Stomach (tissue), 9 donors: ENCODE results near the gene GALNT18. TPM values are rescaled to one million over a fixed set of nuclear protein-coding genes. Genes with fewer than 3 reads are reported as not detected.

Experiments
- DNase-seq, 2 donors: peaks; one replicate each; pipeline versions ENCODE4 v3.0.0 to v3.0.0-alpha.2; 2013 to 2019
- H3K27ac ChIP-seq, 5 donors: fragments of 200-600 bp in 4 of 5; sonication (generic) in 4 of 5; one replicate each; pipeline ENCODE4 v1.5.1; 2013 to 2019; ENCODE audit warnings: mild to moderate bottlenecking in 1 of 5, moderate library complexity in 1 of 5
- H3K27me3 ChIP-seq, 3 donors: fragments of 200-600 bp; sonication (generic); one replicate each; pipeline ENCODE4 v1.5.1; 2017 to 2019; ENCODE audit warnings: mixed run types in 1 of 3
- H3K36me3 ChIP-seq, 4 donors: fragments of 200-600 bp; sonication (generic); 1 replicate in 3 of 4; 2 replicates in 1 of 4; pipeline ENCODE4 v1.5.1; 2016 to 2019
- H3K4me1 ChIP-seq, 4 donors: fragments of 200-600 bp; sonication (generic); one replicate each; pipeline ENCODE4 v1.5.1; 2016 to 2019
- H3K4me3 ChIP-seq, 4 donors: fragments of 200-600 bp; sonication (generic) in 3 of 4; one replicate each; pipeline ENCODE4 v1.5.1; 2016 to 2019; ENCODE audit warnings: mild to moderate bottlenecking in 1 of 4
- H3K9me3 ChIP-seq, 4 donors: fragments of 200-600 bp; sonication (generic); one replicate each; pipeline ENCODE4 v1.5.1; 2016 to 2019
- EP300 ChIP-seq: sonication (generic); formaldehyde crosslinking; IDR thresholded peaks from one replicate; pipeline ENCODE4 v1.6.1; 2017; ENCODE audit warnings: antibody characterized with exemption
- POLR2A ChIP-seq, 4 donors: fragments of 450-650 bp; IDR thresholded peaks; one replicate each; pipeline ENCODE4 v1.6.1; 2016; ENCODE audit warnings: antibody characterized with exemption in 4 of 4, control low read depth in 2 of 4, mild to moderate bottlenecking in 1 of 4, moderate library complexity in 1 of 4
- POLR2AphosphoS5 ChIP-seq, 3 donors: sonication (generic); formaldehyde crosslinking; IDR thresholded peaks; one replicate each; pipeline ENCODE4 v1.6.1; 2016; ENCODE audit warnings: antibody characterized with exemption in 3 of 3
- WGBS, 5 donors: extraction: QIAGEN DNeasy Blood & Tissue Kit in 3 of 5; methylation state at CpG; one replicate each; pipeline versions ENCODE4 v1.1.5 to v1.1.7; 2013 to 2018; 5-methylcytosine and 5-hydroxymethylcytosine counted together
- intact Hi-C: fragments of 100-400 bp; cut with DNase I; formaldehyde crosslinking; loops from one replicate; pipeline ENCODE4 v1.15.1; 2023; ENCODE audit warnings: low total_unique reads
- polyA plus RNA-seq, 3 donors: library from polyadenylated mRNA; stranded (reverse); fragments of 200-250 nt; gene quantifications; one replicate each; pipeline ENCODE4 v1.2.3, GENCODE V29; 2013
- total RNA-seq, 5 donors: library from RNA; depleted of rRNA; stranded (reverse); fragments of >200 nt; gene quantifications; one replicate each; pipeline versions ENCODE4 v1.1.0 to v1.2.3, GENCODE V29; 2014 to 2016
- TF ChIP-seq, protein P1 (sequence below), 7 experiments: fragments of 450-650 bp in 4 of 7; fragments of 200-600 bp in 3 of 7; sonication (generic) in 3 of 7; IDR thresholded peaks; one replicate each; pipeline ENCODE4 v1.5.1; 2016 to 2019; ENCODE audit warnings: antibody characterized with exemption in 7 of 7, control low read depth in 2 of 7, mild to moderate bottlenecking in 1 of 7
- donor health status: healthy with polysubstance abuse.
- donor health status: Bipolar disorder and iron deficiency.
- donor health status: healthy.

Gene GALNT18
- total and polyA plus RNA-seq, 8 donors, result 0.58 to 16.1 (median 2.7) TPM

DNA sequence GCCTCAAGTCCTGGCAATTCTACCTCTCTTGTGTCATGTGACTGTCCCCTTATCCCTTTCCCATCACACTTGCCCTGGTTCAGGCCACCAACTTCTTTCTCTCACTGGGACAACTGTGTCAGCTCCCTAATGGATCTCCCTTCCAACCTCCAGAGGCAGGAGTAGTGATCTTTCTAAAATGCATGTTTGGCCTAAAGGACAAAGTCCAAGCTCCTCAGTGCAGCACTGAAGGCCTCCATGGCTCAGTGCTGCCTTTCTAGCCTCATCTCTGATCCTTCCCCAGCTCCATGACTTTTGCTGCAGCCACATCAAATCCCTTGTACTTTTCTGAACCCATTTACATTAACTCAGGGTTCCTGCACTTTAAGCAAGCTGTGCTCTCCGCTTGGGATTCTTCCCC is 349.6 kb downstream of the GALNT18 start:
- no peaks in the 10 kb centered on the region for H3K27me3 ChIP-seq
- no peak overlapping the region for H3K4me3 ChIP-seq
- TF ChIP-seq EP300, result no peak
- TF ChIP-seq POLR2A (IDR thresholded peaks at IDR 0.05), result no peak
- TF ChIP-seq, protein P1, sequence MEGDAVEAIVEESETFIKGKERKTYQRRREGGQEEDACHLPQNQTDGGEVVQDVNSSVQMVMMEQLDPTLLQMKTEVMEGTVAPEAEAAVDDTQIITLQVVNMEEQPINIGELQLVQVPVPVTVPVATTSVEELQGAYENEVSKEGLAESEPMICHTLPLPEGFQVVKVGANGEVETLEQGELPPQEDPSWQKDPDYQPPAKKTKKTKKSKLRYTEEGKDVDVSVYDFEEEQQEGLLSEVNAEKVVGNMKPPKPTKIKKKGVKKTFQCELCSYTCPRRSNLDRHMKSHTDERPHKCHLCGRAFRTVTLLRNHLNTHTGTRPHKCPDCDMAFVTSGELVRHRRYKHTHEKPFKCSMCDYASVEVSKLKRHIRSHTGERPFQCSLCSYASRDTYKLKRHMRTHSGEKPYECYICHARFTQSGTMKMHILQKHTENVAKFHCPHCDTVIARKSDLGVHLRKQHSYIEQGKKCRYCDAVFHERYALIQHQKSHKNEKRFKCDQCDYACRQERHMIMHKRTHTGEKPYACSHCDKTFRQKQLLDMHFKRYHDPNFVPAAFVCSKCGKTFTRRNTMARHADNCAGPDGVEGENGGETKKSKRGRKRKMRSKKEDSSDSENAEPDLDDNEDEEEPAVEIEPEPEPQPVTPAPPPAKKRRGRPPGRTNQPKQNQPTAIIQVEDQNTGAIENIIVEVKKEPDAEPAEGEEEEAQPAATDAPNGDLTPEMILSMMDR (IDR thresholded peaks at IDR 0.05), result no peak
- TF ChIP-seq POLR2AphosphoS5 (IDR thresholded peaks at IDR 0.05), result no peak
- no peak overlapping the region for H3K27ac ChIP-seq
- intact Hi-C loops, result no loop called here
- H3K36me3 ChIP-seq, result no peaks in the 10 kb centered on the region
- no peak for DNase-seq
- H3K9me3 ChIP-seq, result no peaks in the 10 kb centered on the region
- WGBS, 5 donors, result 93 to 100% (median 97%) methylated on average over 1 of the region's 1 CpG
- H3K4me1 ChIP-seq, result no peaks in the 10 kb centered on the region

DNA sequence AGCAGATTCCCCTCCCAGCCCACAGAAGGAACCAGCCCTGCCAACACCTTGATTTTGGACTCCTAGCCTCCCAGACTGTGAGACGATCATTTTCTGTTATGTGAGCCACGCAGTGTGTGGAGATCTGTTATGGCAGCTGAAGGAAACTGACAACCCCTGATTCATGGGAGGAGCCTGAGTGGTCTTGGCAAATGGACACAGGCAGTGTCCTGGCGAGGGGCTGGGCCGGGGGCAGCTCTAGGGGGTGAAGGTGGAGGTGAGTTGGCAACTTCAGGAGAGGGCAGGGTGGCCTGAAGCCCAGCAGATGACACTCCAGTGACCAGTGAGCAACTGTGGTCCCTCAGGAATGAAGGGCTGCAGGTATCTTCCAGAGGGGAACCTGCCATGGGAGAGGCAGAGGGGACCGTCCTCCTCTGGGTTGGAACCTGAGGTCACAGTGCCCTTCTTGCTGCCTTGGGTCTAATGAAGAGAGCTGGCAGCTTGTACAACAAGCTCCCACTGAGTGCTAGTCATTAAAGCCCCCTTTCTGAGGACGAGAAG is 351.5 kb downstream of the GALNT18 start:
- TF ChIP-seq, protein P1 (IDR thresholded peaks at IDR 0.05), result no peak
- TF ChIP-seq POLR2A (IDR thresholded peaks at IDR 0.05), result no peak
- TF ChIP-seq EP300, result no peak
- H3K27ac ChIP-seq, result no peak overlapping the region
- intact Hi-C loops, result no loop called here
- no peak for DNase-seq
- WGBS, 5 donors, result 71 to 90% (median 83%) methylated on average over 6 of the region's 6 CpGs
- H3K4me1 ChIP-seq, result no peaks in the 10 kb centered on the region
- no peaks in the 10 kb centered on the region for H3K36me3 ChIP-seq
- no peak overlapping the region for H3K4me3 ChIP-seq
- no peaks in the 10 kb centered on the region for H3K27me3 ChIP-seq
- H3K9me3 ChIP-seq, result no peaks in the 10 kb centered on the region

DNA sequence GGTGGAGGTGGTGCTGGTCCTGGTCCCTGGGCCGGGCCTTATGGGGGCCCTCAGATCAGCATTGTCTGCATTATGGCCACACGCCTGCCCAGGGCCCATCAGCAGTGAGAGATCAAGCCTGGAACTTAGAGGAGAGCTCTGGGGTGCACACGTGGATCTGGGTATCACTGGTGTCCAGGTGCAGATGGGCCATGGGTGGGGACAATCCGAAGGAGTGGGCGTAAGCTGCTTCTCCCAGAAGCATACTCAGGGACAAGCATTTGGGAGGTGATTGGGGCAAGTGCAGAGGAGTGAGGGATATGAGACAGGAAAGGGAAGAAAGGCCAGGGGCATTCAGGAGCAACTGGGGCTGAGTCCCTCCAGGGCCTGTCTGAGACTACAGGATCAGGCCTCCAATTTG is 353.1 kb downstream of the GALNT18 start:
- H3K36me3 ChIP-seq, result no peaks in the 10 kb centered on the region
- no peaks in the 10 kb centered on the region for H3K9me3 ChIP-seq
- intact Hi-C loops, result no loop called here
- no peak overlapping the region for H3K4me3 ChIP-seq
- no peak for DNase-seq
- TF ChIP-seq EP300 (no peak), POLR2AphosphoS5 (IDR thresholded peaks at IDR 0.05) (no peak), POLR2A (IDR thresholded peaks at IDR 0.05) (no peak)
- TF ChIP-seq, protein P1 (IDR thresholded peaks at IDR 0.05), result no peak
- 80 to 91% (median 87%) methylated on average over 4 to 5 of the region's 5 CpGs for WGBS, 5 donors
- no peaks in the 10 kb centered on the region for H3K27me3 ChIP-seq
- H3K27ac ChIP-seq, result no peak overlapping the region
- H3K4me1 ChIP-seq, result no peaks in the 10 kb centered on the region

DNA sequence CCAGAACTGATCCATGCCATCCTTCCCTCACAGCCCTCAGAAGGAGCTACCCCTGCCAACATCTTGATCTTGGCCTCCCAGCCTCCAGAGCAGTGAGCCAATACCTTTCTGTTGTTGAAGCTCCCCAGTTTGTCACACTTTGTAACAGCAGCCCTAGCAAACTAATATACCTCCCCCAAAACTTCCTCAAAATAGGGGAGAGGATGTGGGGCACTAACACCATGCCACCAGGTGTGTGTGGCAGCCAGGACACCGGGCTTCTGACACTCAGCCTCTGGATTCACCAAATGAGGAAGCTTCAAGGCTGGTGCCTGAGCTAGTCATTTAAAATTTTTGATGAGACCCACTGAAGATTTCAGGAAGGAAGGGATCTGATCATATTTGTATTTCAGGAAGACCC is 353.7 kb downstream of the GALNT18 start:
- no peaks in the 10 kb centered on the region for H3K36me3 ChIP-seq
- no peaks in the 10 kb centered on the region for H3K4me1 ChIP-seq
- intact Hi-C loops, result no loop called here
- no peaks in the 10 kb centered on the region for H3K27me3 ChIP-seq
- no peaks in the 10 kb centered on the region for H3K9me3 ChIP-seq
- no peak overlapping the region for H3K4me3 ChIP-seq
- 0 to 91% (median 60%) methylated on average over 1 of the region's 1 CpG for whole genome bisulfite sequencing, 5 donors
- TF ChIP-seq, protein P1 (IDR thresholded peaks at IDR 0.05), result no peak
- TF ChIP-seq POLR2AphosphoS5 (IDR thresholded peaks at IDR 0.05), result no peak
- no peak for TF ChIP-seq EP300
- no peak for DNase-seq
- H3K27ac ChIP-seq, result no peak overlapping the region
